ENCODE results near the gene FAU.
A peak's percentile ranks its signal among the peaks of the same experiment; 100 is the strongest.

FAU gene

DNA sequence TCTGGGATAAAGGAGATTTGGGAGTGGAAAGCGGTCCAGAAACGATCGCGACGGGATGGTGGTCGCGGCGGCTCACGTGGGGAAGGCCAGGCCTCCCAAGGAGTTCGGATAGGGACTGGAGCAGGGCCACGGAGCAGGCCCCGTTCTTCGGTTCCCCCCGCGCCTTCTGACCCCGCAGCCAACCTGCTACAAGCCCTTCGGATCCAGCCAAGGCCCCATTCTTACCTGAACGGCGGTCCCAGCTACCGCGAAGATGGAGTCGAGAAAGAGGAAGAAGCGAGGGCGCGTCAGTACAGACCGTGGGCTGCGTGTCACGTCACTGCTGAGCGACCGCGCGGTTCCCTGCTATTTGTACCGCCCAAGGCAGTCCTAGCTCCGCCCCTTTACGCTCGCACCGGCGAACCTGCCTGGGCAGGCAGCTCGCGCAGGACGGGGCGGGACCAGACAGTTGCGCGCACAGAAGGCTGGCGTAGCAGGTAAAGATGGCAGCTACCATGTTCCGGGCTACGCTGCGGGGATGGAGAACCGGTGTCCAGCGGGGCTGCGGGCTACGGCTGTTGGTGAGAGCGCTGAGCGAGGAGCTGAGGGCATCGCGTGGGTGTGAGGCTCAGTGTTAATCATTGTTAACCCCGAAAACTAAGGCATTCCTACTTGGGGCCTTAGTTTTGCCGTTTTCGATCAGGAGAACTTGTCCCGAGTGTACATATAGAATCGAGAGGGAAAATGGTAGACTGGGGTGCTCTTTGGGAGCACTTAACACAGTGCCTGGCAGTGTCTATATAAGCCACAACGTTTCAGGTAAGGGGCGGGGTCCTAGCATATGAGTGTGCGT, at the start of gene FAU, which contains the start of gene MRPL49:
Gene FAU, minus strand, starts transcription at position 270 of the 832 bp plus-strand sequence. CDS start 321 bp downstream, outside the sequence.
Gene MRPL49, plus strand, starts transcription at position 457 of the 832 bp plus-strand sequence. Its CDS starts 26 bp downstream, at position 483.
- H3K4me3 ChIP-seq (ENCODE audit: low read depth, low read length): peak within 1 kb of the TSS; percentile 85
- TF ChIP-seq, protein P1, sequence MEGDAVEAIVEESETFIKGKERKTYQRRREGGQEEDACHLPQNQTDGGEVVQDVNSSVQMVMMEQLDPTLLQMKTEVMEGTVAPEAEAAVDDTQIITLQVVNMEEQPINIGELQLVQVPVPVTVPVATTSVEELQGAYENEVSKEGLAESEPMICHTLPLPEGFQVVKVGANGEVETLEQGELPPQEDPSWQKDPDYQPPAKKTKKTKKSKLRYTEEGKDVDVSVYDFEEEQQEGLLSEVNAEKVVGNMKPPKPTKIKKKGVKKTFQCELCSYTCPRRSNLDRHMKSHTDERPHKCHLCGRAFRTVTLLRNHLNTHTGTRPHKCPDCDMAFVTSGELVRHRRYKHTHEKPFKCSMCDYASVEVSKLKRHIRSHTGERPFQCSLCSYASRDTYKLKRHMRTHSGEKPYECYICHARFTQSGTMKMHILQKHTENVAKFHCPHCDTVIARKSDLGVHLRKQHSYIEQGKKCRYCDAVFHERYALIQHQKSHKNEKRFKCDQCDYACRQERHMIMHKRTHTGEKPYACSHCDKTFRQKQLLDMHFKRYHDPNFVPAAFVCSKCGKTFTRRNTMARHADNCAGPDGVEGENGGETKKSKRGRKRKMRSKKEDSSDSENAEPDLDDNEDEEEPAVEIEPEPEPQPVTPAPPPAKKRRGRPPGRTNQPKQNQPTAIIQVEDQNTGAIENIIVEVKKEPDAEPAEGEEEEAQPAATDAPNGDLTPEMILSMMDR (IDR thresholded peaks at IDR 0.05; ENCODE audit: low read depth, low read length, missing control alignments): no peak
- DNase-seq (ENCODE audit: low read depth): peak; percentile 94

DNA sequence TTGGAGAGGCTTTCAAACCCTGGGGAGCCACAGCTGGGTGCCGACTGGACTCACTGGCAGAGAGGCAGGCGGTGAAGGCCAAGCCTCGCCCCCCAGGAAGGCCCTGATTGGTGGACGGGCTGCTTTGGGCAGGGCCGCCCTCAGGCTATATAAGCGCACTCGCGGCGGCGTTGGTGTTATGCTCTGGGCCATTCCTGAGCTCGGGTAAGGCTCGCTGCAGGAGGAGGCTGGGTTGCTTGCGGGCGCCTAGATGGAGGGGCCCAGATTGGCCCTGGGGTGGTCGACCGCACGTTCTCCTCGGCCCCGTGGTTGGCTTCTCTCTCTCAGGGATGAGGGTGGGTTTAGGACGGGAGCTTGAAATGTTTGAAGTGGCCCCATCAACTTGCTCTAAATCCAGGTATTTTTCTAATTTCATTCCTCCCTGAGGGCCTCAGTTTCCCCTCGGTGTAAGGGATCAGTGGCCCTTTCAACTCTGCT, 48.2 kb upstream of the FAU start, which contains the start of gene SPDYC:
Gene SPDYC, plus strand, starts transcription at position 176 of the 477 bp plus-strand sequence. CDS start 1,125 bp downstream, outside the sequence.
- no peak for DNase-seq (ENCODE audit: low read depth)
- no peak within 1 kb of the TSS for H3K4me3 ChIP-seq (ENCODE audit: low read depth, low read length)
- TF ChIP-seq, protein P1 (IDR thresholded peaks at IDR 0.05; ENCODE audit: low read depth, low read length, missing control alignments): no peak

DNA sequence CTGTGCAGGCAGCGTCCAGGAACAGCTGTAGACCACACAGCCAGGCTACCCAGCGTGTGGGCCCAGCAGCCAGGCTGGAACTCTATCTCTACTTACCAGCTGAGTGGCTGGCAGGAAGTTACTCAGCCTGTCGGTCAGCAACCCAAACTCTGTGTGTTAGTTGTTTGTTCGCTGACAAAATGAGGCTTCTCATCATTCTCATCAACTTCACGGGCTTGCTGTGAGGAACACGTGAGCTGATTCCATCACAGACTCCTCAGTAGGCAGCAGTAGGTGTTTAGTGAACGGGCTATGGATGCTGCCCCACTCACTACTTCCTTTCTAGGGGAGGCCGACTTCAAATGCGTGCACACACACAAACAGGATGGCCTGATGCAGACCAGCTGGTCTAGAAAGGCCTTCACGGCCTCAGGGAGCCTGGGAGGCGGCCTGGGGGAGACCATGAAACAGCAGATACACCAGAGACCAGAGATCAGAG, 47.3 kb upstream of the FAU start:
- no peak for DNase-seq (ENCODE audit: low read depth)
- TF ChIP-seq, protein P1 (IDR thresholded peaks at IDR 0.05; ENCODE audit: low read depth, low read length, missing control alignments): no peak
- no peak overlapping the region for H3K4me3 ChIP-seq (ENCODE audit: low read depth, low read length)

DNA sequence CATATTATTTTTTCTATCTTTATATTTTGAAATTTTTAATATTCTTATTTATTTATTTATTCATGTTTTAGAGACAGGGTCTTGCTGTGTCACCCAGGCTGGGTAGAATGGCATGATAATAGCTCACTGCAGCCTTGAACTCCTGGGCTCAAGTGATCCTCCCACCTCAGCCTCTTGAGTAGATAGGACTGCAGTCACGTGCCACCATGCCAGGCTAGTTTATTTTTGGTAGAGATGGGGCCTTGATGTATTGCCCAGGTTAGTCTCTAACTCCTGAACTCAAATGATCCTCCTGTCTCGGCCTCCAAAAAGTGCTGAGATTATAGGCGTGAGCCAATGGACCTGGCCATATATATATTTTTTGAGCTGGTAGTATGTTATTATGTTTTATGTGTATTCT, 45.7 kb upstream of the FAU start:
- TF ChIP-seq, protein P1 (IDR thresholded peaks at IDR 0.05; ENCODE audit: low read depth, low read length, missing control alignments): no peak
- no peak for DNase-seq (ENCODE audit: low read depth)
- no peak overlapping the region for H3K4me3 ChIP-seq (ENCODE audit: low read depth, low read length)

DNA sequence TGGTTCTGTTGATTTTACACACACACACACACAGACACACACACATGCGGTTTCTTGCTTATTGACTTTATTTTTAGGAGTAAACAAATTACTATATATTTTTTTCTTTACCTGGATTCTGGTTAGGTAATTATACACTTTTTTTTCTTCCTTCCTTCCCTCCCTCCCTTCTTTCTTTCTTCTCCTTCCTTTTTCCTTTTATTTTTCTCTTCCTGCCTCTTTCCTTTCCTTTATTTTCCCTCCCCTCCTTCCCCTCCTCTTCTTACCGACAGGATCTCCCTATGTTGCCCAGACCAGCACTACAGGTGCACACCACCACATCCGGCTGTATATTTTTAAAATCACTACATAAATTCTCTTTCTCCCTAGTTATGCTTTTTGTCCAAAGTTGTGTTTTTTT, 45.0 kb upstream of the FAU start:
- TF ChIP-seq, protein P1 (IDR thresholded peaks at IDR 0.05; ENCODE audit: low read depth, low read length, missing control alignments): no peak
- no peak for DNase-seq (ENCODE audit: low read depth)
- H3K4me3 ChIP-seq (ENCODE audit: low read depth, low read length): no peak overlapping the region

DNA sequence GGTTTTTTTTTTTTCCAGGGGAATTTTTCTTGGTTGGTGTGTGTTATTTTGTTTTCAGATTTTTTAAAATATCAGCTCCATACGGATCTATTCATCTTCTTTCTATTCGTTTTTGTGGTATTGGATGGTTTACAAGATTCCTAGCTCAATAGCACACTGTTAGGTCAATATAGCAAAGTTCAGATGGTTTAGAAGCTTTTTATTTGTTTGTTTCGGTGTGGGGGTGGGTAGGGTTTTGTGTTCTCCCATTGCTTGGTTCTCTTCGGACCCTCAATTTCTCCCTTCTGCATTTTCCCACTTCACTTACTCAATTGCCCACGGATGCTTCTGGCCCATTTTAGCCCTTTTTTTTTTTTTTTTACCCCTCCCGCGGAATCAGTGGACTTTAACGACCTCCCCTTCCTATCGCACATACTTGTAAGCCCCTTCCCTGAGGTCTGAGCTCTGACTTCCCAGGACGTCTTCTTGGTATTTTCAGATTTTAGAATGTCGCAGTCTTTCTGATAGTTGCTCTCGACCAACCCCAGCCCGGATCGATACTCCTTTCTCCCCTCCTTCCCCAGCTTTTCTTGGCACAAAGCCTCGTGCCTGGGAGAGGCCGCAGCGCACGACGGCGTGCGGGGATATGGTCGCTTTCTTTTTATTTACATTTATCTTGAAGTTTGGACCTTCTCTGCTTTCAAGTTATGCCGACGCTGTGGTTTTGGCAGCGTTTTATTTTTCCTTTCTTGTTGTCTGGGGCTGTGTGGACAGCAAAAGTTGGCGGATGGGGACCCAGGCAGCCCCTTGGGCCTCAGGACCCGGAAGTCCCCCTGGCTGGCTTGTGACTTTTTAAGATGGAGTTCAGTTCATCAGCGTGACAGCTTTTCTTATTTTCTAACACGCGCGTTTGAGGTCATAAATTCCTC, 43.7 kb upstream of the FAU start:
- H3K4me3 ChIP-seq (ENCODE audit: low read depth, low read length): no peak overlapping the region
- TF ChIP-seq, protein P1 (IDR thresholded peaks at IDR 0.05; ENCODE audit: low read depth, low read length, missing control alignments): no peak
- DNase-seq (ENCODE audit: low read depth): no peak

Measured in GM12864 (cell line).